Naive B cell (primary cell): Measurements from ENCODE around the gene OR5B21. TPM values are rescaled to one million over a fixed set of nuclear protein-coding genes. Genes with fewer than 3 reads are reported as not detected.

Experiments
- ATAC-seq, 2 donors: fragments of 150-1000 bp; cut with Tn5 transposase; 2 replicates each; pipeline ENCODE4 v1.10.0; 2021; ENCODE audit warnings: low read depth in 2 of 2, mild to moderate bottlenecking in 2 of 2, moderate library complexity in 2 of 2
- DNase-seq: peaks from one replicate; pipeline ENCODE4 v3.0.0; 2022
- H3K27ac Mint-ChIP-seq, 6 donors: one replicate each; pipeline ENCODE4 v1.8.0; 2020 to 2022; ENCODE audit warnings: mild to moderate bottlenecking in 6 of 6, mixed read lengths in 6 of 6, moderate library complexity in 5 of 6, inconsistent platforms in 2 of 6
- H3K27me3 Mint-ChIP-seq, 3 donors: one replicate each; pipeline ENCODE4 v1.8.0; 2021 to 2022; ENCODE audit warnings: mixed read lengths in 3 of 3, mild to moderate bottlenecking in 1 of 3
- H3K36me3 Mint-ChIP-seq, 2 donors: one replicate each; pipeline ENCODE4 v1.8.0; 2020 to 2022; ENCODE audit warnings: mixed read lengths in 2 of 2, inconsistent platforms in 1 of 2, mild to moderate bottlenecking in 1 of 2
- H3K4me1 Mint-ChIP-seq, 3 donors: one replicate each; pipeline ENCODE4 v1.8.0; 2020 to 2022; ENCODE audit warnings: mixed read lengths in 3 of 3, inconsistent platforms in 1 of 3, mild to moderate bottlenecking in 1 of 3, moderate library complexity in 1 of 3
- H3K4me3 Mint-ChIP-seq, 8 donors: one replicate each; pipeline ENCODE4 v1.8.0; 2020 to 2022; ENCODE audit warnings: mild to moderate bottlenecking in 8 of 8, mixed read lengths in 8 of 8, moderate library complexity in 8 of 8, inconsistent platforms in 2 of 8
- H3K9me3 Mint-ChIP-seq, 7 donors: one replicate each; pipeline ENCODE4 v1.8.0; 2020 to 2022; ENCODE audit warnings: mixed read lengths in 7 of 7, mild to moderate bottlenecking in 5 of 7, inconsistent platforms in 2 of 7, moderate library complexity in 1 of 7
- polyA plus RNA-seq, 6 donors: library from polyadenylated mRNA; unstranded; fragments of 300-500 nt; fragmentation: Illumina TruSeq; gene quantifications; one replicate each; pipeline ENCODE4 v1.2.3, GENCODE V29; 2021; ENCODE audit warnings: low read depth in 6 of 6

Gene OR5B21
- polyA plus RNA-seq, 6 donors from 2014 or later, result not detected

DNA sequence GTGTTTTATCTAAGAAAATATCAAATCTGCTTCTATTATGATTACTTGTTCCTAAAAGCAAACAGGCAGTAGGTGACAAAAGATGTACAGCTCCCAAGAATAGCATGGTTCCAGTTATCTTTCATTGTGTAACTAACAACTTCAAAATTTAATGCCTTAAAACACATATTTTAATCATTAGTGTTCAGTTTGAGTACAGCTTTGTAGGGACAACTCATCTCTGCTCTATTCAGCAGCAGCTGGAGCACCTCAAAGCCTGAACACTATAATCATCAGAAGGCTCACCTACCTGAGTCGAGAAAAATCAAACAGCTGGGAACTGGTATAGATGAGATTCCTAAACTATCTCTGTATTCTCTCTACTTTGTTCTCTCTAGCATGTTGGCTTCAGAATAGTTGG is 41.6 kb downstream of the OR5B21 start:
- Mint-ChIP-seq H3K4me3 (no peak overlapping the region), H3K27ac (no peak overlapping the region), H3K9me3 (peaks cover 0 to 32% (median 8%) of the 10 kb centered on the region in 7 donors), H3K27me3 (peaks cover 0 to 8% (median 7%) of the 10 kb centered on the region in 3 donors), H3K36me3 (no peaks in the 10 kb centered on the region), H3K4me1 (no peaks in the 10 kb centered on the region)
- DNase-seq (no peak), ATAC-seq (no peak)

DNA sequence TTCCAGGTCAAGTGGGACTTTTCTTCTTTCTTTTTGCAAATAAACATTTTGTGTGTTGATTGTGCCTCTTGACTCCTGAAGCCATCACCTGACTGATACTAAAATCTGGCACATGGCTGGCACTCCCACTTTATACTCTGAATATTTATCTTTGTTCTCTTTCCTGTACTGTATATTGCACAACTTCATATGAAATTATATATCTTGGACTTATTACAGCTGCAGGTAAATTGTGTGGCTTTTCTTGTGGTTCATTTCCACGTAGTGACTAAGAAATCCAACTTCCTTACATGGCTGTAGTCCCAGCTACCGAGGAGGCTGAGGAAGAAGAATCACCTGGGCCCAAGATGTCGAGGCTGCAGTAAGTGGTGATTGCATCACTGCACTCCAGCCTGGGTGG is 42.2 kb downstream of the OR5B21 start:
- Mint-ChIP-seq H3K36me3 (no peaks in the 10 kb centered on the region), H3K27me3 (peaks cover 0 to 8% (median 7%) of the 10 kb centered on the region in 3 donors), H3K4me1 (no peaks in the 10 kb centered on the region), H3K9me3 (peaks cover 0 to 28% (median 5%) of the 10 kb centered on the region in 7 donors), H3K4me3 (no peak overlapping the region), H3K27ac (no peak overlapping the region)
- ATAC-seq (no peak), DNase-seq (no peak)

Other genes starting within 250 kb of the OR5B21 start
- not detected for gene OR10W1, start 239.8 kb downstream of the OR5B21 start, polyA plus RNA-seq
- gene OR5B17, start 149.0 kb downstream of the OR5B21 start, polyA plus RNA-seq, result not detected
- not detected for gene OR5B3, start 101.2 kb downstream of the OR5B21 start, polyA plus RNA-seq
- not detected for gene OR5B2, start 80.0 kb downstream of the OR5B21 start, polyA plus RNA-seq
- not detected for gene OR5B12, start 65.9 kb downstream of the OR5B21 start, polyA plus RNA-seq
- 100 to 1,000 TPM in 2 of 6 donors, 10 to 100 TPM in 4; 63.3 to 120 (median 85.8) TPM for gene LPXN, start 67.8 kb upstream of the OR5B21 start, polyA plus RNA-seq
- gene ZFP91, start 71.0 kb upstream of the OR5B21 start, polyA plus RNA-seq, result 10 to 100 TPM in 1 of 6 donors, 1 to 10 TPM in 5; 5.4 to 12.4 (median 8.1) TPM
- under 1 TPM in 3 of 6 donors, not detected in 3; 0.15 to 0.35 (median 0.28) TPM for gene CNTF, start 114.6 kb upstream of the OR5B21 start, polyA plus RNA-seq
- gene GLYAT, start 223.8 kb upstream of the OR5B21 start, polyA plus RNA-seq, result not detected